GM23248 (cell line): ENCODE data around the gene CD83.

ENCODE experiments used
- EZH2 ChIP-seq: fragments of 200-600 bp; sonication (generic); IDR thresholded peaks from 2 replicates; pipeline ENCODE4 v1.6.1; 2018; ENCODE audit warnings: antibody characterized with exemption, mild to moderate bottlenecking; ENCODE audit not compliant: insufficient read depth, poor library complexity, severe bottlenecking
- EZH2phosphoT487 ChIP-seq: fragments of 200-600 bp; sonication (generic); IDR thresholded peaks from 2 replicates; pipeline ENCODE4 v1.6.1; 2018; ENCODE audit warnings: antibody characterized with exemption, moderate library complexity, mild to moderate bottlenecking, low read depth; ENCODE audit not compliant: insufficient read depth

GRCh38 chr6:14083262-14083661 lies 34.3 kb upstream of the CD83 start:
- TF ChIP-seq EZH2: no peak
- TF ChIP-seq EZH2phosphoT487: no peak
